ENCODE measurements around the gene SRL. TPM values are rescaled to one million over a fixed set of nuclear protein-coding genes. Genes with fewer than 3 reads are reported as not detected.

SRL gene
- total RNA-seq, 1 experiment from 2014 or later = not detected

- Histone ChIP-seq H3K27me3 (ENCODE audit: low read length) (no peaks in the 10 kb centered on the region), H4K20me1 (ENCODE audit: low read length) (no peaks in the 10 kb centered on the region), H3K4me3 (ENCODE audit: low read length) (no peak overlapping the region), H3K9ac (ENCODE audit: low read length) (no peak overlapping the region), H3K4me2 (ENCODE audit: low read length) (no peak overlapping the region), H3K36me3 (ENCODE audit: low read depth, low read length) (no peaks in the 10 kb centered on the region), H3K4me1 (ENCODE audit: insufficient read depth, low read length) (no peaks in the 10 kb centered on the region), H3K27ac (ENCODE audit: low read length) (no peak overlapping the region), H3K9me2 (replicated peaks; ENCODE audit: low read length) (no peaks in the 10 kb centered on the region), H2AFZ (ENCODE audit: low read length) (no peak overlapping the region), H3F3A (ENCODE audit: low read length, unreplicated experiment) (no peaks in the 10 kb centered on the region), H3K9me3 (ENCODE audit: low read length) (no peaks in the 10 kb centered on the region), H3K79me2 (ENCODE audit: low read length) (no peaks in the 10 kb centered on the region)
- DNase-seq = no peak
- ChIA-PET POLR2A (ENCODE audit: unreplicated experiment) (no interaction called here), CTCF (no interaction called here)
- intact Hi-C loops (cut with micrococcal nuclease) = no loop called here
- no TSS peak for BruUV-seq (replicated peaks)
- no peak for ATAC-seq
- TF ChIP-seq CTCF (conservative IDR thresholded peaks at IDR 0.05; ENCODE audit: low read depth, low read length) = no peak
- TF ChIP-seq EZH2 (IDR thresholded peaks at IDR 0.05; ENCODE audit: low read length, unreplicated experiment) = no peak
- no peak for TF ChIP-seq EZH2phosphoT487 (IDR thresholded peaks at IDR 0.05; ENCODE audit: borderline replicate concordance, low read length)
Observed at GRCh38 chr16:4239682-4240175, 2.2 kb downstream of the SRL start.

- BruUV-seq (replicated peaks) = no TSS peak
- ATAC-seq = no peak
- POLR2A ChIA-PET (ENCODE audit: unreplicated experiment) = no interaction called here
Observed at GRCh38 chr16:4239020-4239419, 2.9 kb downstream of the SRL start.

More at GRCh38 chr16:4239020-4239419, 2.9 kb downstream of the SRL start:
- no peaks in the 10 kb centered on the region for H3K36me3 ChIP-seq (ENCODE audit: low read depth, low read length)
- no peaks in the 10 kb centered on the region for H3K4me1 ChIP-seq (ENCODE audit: insufficient read depth, low read length)
- H3K9ac ChIP-seq (ENCODE audit: low read length) = no peak overlapping the region
- no peak overlapping the region for H3K4me2 ChIP-seq (ENCODE audit: low read length)
- no peaks in the 10 kb centered on the region for H3K9me3 ChIP-seq (ENCODE audit: low read length)
- no peaks in the 10 kb centered on the region for H3K27me3 ChIP-seq (ENCODE audit: low read length)
- intact Hi-C loops (cut with micrococcal nuclease) = no loop called here
- no peak overlapping the region for H3K27ac ChIP-seq (ENCODE audit: low read length)
- H3F3A ChIP-seq (ENCODE audit: low read length, unreplicated experiment) = no peaks in the 10 kb centered on the region
- no peak for TF ChIP-seq EZH2phosphoT487 (IDR thresholded peaks at IDR 0.05; ENCODE audit: borderline replicate concordance, low read length)
- TF ChIP-seq EZH2 (IDR thresholded peaks at IDR 0.05; ENCODE audit: low read length, unreplicated experiment) = no peak
- no peak for TF ChIP-seq CTCF (conservative IDR thresholded peaks at IDR 0.05; ENCODE audit: low read depth, low read length)
- no peak for DNase-seq
- H4K20me1 ChIP-seq (ENCODE audit: low read length) = no peaks in the 10 kb centered on the region
- H3K4me3 ChIP-seq (ENCODE audit: low read length) = no peak overlapping the region
- no peaks in the 10 kb centered on the region for H3K79me2 ChIP-seq (ENCODE audit: low read length)
- CTCF ChIA-PET = interaction anchor here (2.0 kb wide), 1 partner anchor 15 kb away, joined by 6 read pairs; no protein-coding TSS in a partner anchor
- H2AFZ ChIP-seq (ENCODE audit: low read length) = no peak overlapping the region
- H3K9me2 ChIP-seq (replicated peaks; ENCODE audit: low read length) = no peaks in the 10 kb centered on the region

Data from PC-3 (cell line).